ENCODE results near the gene HABP2.

Gene HABP2

GRCh38 chr10:113538151-113538550 is 14.7 kb upstream of the HABP2 start:
- Histone ChIP-seq H3K27ac (ENCODE audit: low read depth, low read length) (no peak overlapping the region), H3K4me3 (ENCODE audit: low read depth in 1 of 5, low read length in 5 of 5) (no peak overlapping the region)

GRCh38 chr10:113539789-113540188 is 13.1 kb upstream of the HABP2 start:
- Histone ChIP-seq H3K4me1 (ENCODE audit: control insufficient read depth in 5 of 5, insufficient read depth in 5 of 5, low read length in 5 of 5) (peaks cover 0 to 18% (median 14%) of the 10 kb centered on the region in 5 donors), H3K27ac (ENCODE audit: low read depth, low read length) (no peak overlapping the region)

More at GRCh38 chr10:113538151-113538550, 14.7 kb upstream of the HABP2 start:
- Histone ChIP-seq H3K4me1 (ENCODE audit: control insufficient read depth in 5 of 5, insufficient read depth in 5 of 5, low read length in 5 of 5) (peaks cover 0 to 18% (median 14%) of the 10 kb centered on the region in 5 donors), H3K9me3 (ENCODE audit: control insufficient read depth in 5 of 5, low read length in 5 of 5) (no peaks in the 10 kb centered on the region), H3K36me3 (ENCODE audit: control insufficient read depth in 5 of 5, insufficient read depth in 5 of 5, low read length in 5 of 5) (no peaks in the 10 kb centered on the region), H3K9ac (ENCODE audit: low read length in 5 of 5) (no peak overlapping the region), H3K27me3 (ENCODE audit: control insufficient read depth in 5 of 5, insufficient read depth in 4 of 5, low read length in 5 of 5) (peaks cover 0 to 6% (median 2%) of the 10 kb centered on the region in 5 donors)

GRCh38 chr10:113540845-113541548 is 11.9 kb upstream of the HABP2 start:
- Histone ChIP-seq H3K27me3 (ENCODE audit: control insufficient read depth in 5 of 5, insufficient read depth in 4 of 5, low read length in 5 of 5) (no peaks in the 10 kb centered on the region), H3K4me1 (ENCODE audit: control insufficient read depth in 5 of 5, insufficient read depth in 5 of 5, low read length in 5 of 5) (peaks cover 0 to 18% (median 14%) of the 10 kb centered on the region in 5 donors), H3K36me3 (ENCODE audit: control insufficient read depth in 5 of 5, insufficient read depth in 5 of 5, low read length in 5 of 5) (no peaks in the 10 kb centered on the region), H3K9ac (ENCODE audit: low read length in 5 of 5) (no peak overlapping the region), H3K9me3 (ENCODE audit: control insufficient read depth in 5 of 5, low read length in 5 of 5) (no peaks in the 10 kb centered on the region), H3K4me3 (ENCODE audit: low read depth in 1 of 5, low read length in 5 of 5) (no peak overlapping the region), H3K27ac (ENCODE audit: low read depth, low read length) (no peak overlapping the region)

More at GRCh38 chr10:113539789-113540188, 13.1 kb upstream of the HABP2 start:
- Histone ChIP-seq H3K4me3 (ENCODE audit: low read depth in 1 of 5, low read length in 5 of 5) (no peak overlapping the region), H3K9me3 (ENCODE audit: control insufficient read depth in 5 of 5, low read length in 5 of 5) (no peaks in the 10 kb centered on the region), H3K9ac (ENCODE audit: low read length in 5 of 5) (no peak overlapping the region), H3K36me3 (ENCODE audit: control insufficient read depth in 5 of 5, insufficient read depth in 5 of 5, low read length in 5 of 5) (no peaks in the 10 kb centered on the region), H3K27me3 (ENCODE audit: control insufficient read depth in 5 of 5, insufficient read depth in 4 of 5, low read length in 5 of 5) (peaks cover 0 to 2% (median under 1%) of the 10 kb centered on the region in 5 donors)

GRCh38 chr10:113541549-113541927 is 11.3 kb upstream of the HABP2 start:
- Histone ChIP-seq H3K9ac (ENCODE audit: low read length in 5 of 5) (no peak overlapping the region), H3K4me3 (ENCODE audit: low read depth in 1 of 5, low read length in 5 of 5) (no peak overlapping the region), H3K27ac (ENCODE audit: low read depth, low read length) (no peak overlapping the region), H3K27me3 (ENCODE audit: control insufficient read depth in 5 of 5, insufficient read depth in 4 of 5, low read length in 5 of 5) (no peaks in the 10 kb centered on the region), H3K9me3 (ENCODE audit: control insufficient read depth in 5 of 5, low read length in 5 of 5) (no peaks in the 10 kb centered on the region), H3K4me1 (ENCODE audit: control insufficient read depth in 5 of 5, insufficient read depth in 5 of 5, low read length in 5 of 5) (peaks cover 0 to 18% (median 14%) of the 10 kb centered on the region in 5 donors), H3K36me3 (ENCODE audit: control insufficient read depth in 5 of 5, insufficient read depth in 5 of 5, low read length in 5 of 5) (no peaks in the 10 kb centered on the region)

- H3K36me3 ChIP-seq (ENCODE audit: control insufficient read depth in 5 of 5, insufficient read depth in 5 of 5, low read length in 5 of 5): no peaks in the 10 kb centered on the region
Observed at GRCh38 chr10:113543107-113543955, 9.5 kb upstream of the HABP2 start.

GRCh38 chr10:113544392-113544791 is 8.5 kb upstream of the HABP2 start:
- Histone ChIP-seq H3K9ac (ENCODE audit: low read length in 5 of 5) (no peak overlapping the region), H3K27me3 (ENCODE audit: control insufficient read depth in 5 of 5, insufficient read depth in 4 of 5, low read length in 5 of 5) (no peaks in the 10 kb centered on the region), H3K4me1 (ENCODE audit: control insufficient read depth in 5 of 5, insufficient read depth in 5 of 5, low read length in 5 of 5) (peaks cover 0 to 17% (median 14%) of the 10 kb centered on the region in 5 donors), H3K4me3 (ENCODE audit: low read depth in 1 of 5, low read length in 5 of 5) (no peak overlapping the region), H3K27ac (ENCODE audit: low read depth, low read length) (no peak overlapping the region), H3K9me3 (ENCODE audit: control insufficient read depth in 5 of 5, low read length in 5 of 5) (no peaks in the 10 kb centered on the region), H3K36me3 (ENCODE audit: control insufficient read depth in 5 of 5, insufficient read depth in 5 of 5, low read length in 5 of 5) (no peaks in the 10 kb centered on the region)

More at GRCh38 chr10:113543107-113543955, 9.5 kb upstream of the HABP2 start:
- no peak overlapping the region for H3K27ac ChIP-seq (ENCODE audit: low read depth, low read length)
- H3K9ac ChIP-seq (ENCODE audit: low read length in 5 of 5): no peak overlapping the region
- H3K27me3 ChIP-seq (ENCODE audit: control insufficient read depth in 5 of 5, insufficient read depth in 4 of 5, low read length in 5 of 5): no peaks in the 10 kb centered on the region
- no peaks in the 10 kb centered on the region for H3K9me3 ChIP-seq (ENCODE audit: control insufficient read depth in 5 of 5, low read length in 5 of 5)
- peaks cover 0 to 18% (median 14%) of the 10 kb centered on the region in 5 donors for H3K4me1 ChIP-seq (ENCODE audit: control insufficient read depth in 5 of 5, insufficient read depth in 5 of 5, low read length in 5 of 5)
- H3K4me3 ChIP-seq (ENCODE audit: low read depth in 1 of 5, low read length in 5 of 5): no peak overlapping the region

GRCh38 chr10:113547426-113547825 is 5.4 kb upstream of the HABP2 start:
- Histone ChIP-seq H3K27me3 (ENCODE audit: control insufficient read depth in 5 of 5, insufficient read depth in 4 of 5, low read length in 5 of 5) (no peaks in the 10 kb centered on the region), H3K36me3 (ENCODE audit: control insufficient read depth in 5 of 5, insufficient read depth in 5 of 5, low read length in 5 of 5) (no peaks in the 10 kb centered on the region), H3K4me1 (ENCODE audit: control insufficient read depth in 5 of 5, insufficient read depth in 5 of 5, low read length in 5 of 5) (peaks cover 0 to 8% (median 0%) of the 10 kb centered on the region in 5 donors), H3K9me3 (ENCODE audit: control insufficient read depth in 5 of 5, low read length in 5 of 5) (no peaks in the 10 kb centered on the region), H3K27ac (ENCODE audit: low read depth, low read length) (no peak overlapping the region), H3K9ac (ENCODE audit: low read length in 5 of 5) (no peak overlapping the region), H3K4me3 (ENCODE audit: low read depth in 1 of 5, low read length in 5 of 5) (no peak overlapping the region)

- no peaks in the 10 kb centered on the region for H3K27me3 ChIP-seq (ENCODE audit: control insufficient read depth in 5 of 5, insufficient read depth in 4 of 5, low read length in 5 of 5)
- H3K9ac ChIP-seq (ENCODE audit: low read length in 5 of 5): no peak overlapping the region
- peaks cover 0 to 8% (median 0%) of the 10 kb centered on the region in 5 donors for H3K4me1 ChIP-seq (ENCODE audit: control insufficient read depth in 5 of 5, insufficient read depth in 5 of 5, low read length in 5 of 5)
- H3K27ac ChIP-seq (ENCODE audit: low read depth, low read length): no peak overlapping the region
- H3K9me3 ChIP-seq (ENCODE audit: control insufficient read depth in 5 of 5, low read length in 5 of 5): no peaks in the 10 kb centered on the region
- no peaks in the 10 kb centered on the region for H3K36me3 ChIP-seq (ENCODE audit: control insufficient read depth in 5 of 5, insufficient read depth in 5 of 5, low read length in 5 of 5)
- no peak overlapping the region for H3K4me3 ChIP-seq (ENCODE audit: low read depth in 1 of 5, low read length in 5 of 5)
Observed at GRCh38 chr10:113549856-113550255, 3.0 kb upstream of the HABP2 start.

GRCh38 chr10:113550365-113550764 is 2.5 kb upstream of the HABP2 start:
- no peaks in the 10 kb centered on the region for H3K27me3 ChIP-seq (ENCODE audit: control insufficient read depth in 5 of 5, insufficient read depth in 4 of 5, low read length in 5 of 5)
- no peak overlapping the region for H3K4me3 ChIP-seq (ENCODE audit: low read depth in 1 of 5, low read length in 5 of 5)
- H3K4me1 ChIP-seq (ENCODE audit: control insufficient read depth in 5 of 5, insufficient read depth in 5 of 5, low read length in 5 of 5): peaks cover 0 to 8% (median 0%) of the 10 kb centered on the region in 5 donors
- H3K9ac ChIP-seq (ENCODE audit: low read length in 5 of 5): no peak overlapping the region
- H3K9me3 ChIP-seq (ENCODE audit: control insufficient read depth in 5 of 5, low read length in 5 of 5): no peaks in the 10 kb centered on the region
- H3K27ac ChIP-seq (ENCODE audit: low read depth, low read length): no peak overlapping the region
- H3K36me3 ChIP-seq (ENCODE audit: control insufficient read depth in 5 of 5, insufficient read depth in 5 of 5, low read length in 5 of 5): no peaks in the 10 kb centered on the region

- Histone ChIP-seq H3K36me3 (ENCODE audit: control insufficient read depth in 5 of 5, insufficient read depth in 5 of 5, low read length in 5 of 5) (no peaks in the 10 kb centered on the region), H3K9ac (ENCODE audit: low read length in 5 of 5) (no peak overlapping the region), H3K4me3 (ENCODE audit: low read depth in 1 of 5, low read length in 5 of 5) (no peak overlapping the region), H3K9me3 (ENCODE audit: control insufficient read depth in 5 of 5, low read length in 5 of 5) (no peaks in the 10 kb centered on the region), H3K27me3 (ENCODE audit: control insufficient read depth in 5 of 5, insufficient read depth in 4 of 5, low read length in 5 of 5) (peaks cover 0 to 3% (median 0%) of the 10 kb centered on the region in 5 donors), H3K4me1 (ENCODE audit: control insufficient read depth in 5 of 5, insufficient read depth in 5 of 5, low read length in 5 of 5) (peaks cover 0 to 11% (median 0%) of the 10 kb centered on the region in 5 donors), H3K27ac (ENCODE audit: low read depth, low read length) (no peak overlapping the region)
Observed at GRCh38 chr10:113552014-113552413, 839 bp upstream of the HABP2 start.
